ENCODE measurements around the gene PMPCA.

PMPCA gene

DNA sequence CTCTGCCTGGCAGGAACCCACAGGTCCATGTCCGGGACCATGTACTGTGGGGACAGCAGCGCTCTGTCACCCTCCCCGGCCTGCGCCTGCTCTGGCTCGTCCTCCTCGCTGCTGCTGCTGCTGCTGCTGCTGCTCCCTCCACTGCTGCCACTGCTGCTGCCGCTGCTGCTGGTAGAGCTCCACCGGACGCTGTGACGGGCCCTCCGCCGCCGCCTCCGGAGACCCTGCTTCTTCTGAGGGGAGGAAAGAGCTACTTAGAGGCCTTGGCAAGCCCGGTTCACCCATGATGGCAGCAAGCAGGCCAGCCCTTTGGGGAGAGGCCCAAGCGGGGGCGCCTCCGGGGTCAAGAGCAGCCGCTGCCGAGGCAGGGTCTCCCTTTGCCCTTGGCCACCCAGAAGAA lies 27.0 kb upstream of the PMPCA start:
- Histone ChIP-seq H3K27me3 (no peaks in the 10 kb centered on the region), H3K4me1 (peaks cover 0 to 22% (median 14%) of the 10 kb centered on the region in 10 experiments; a peak in 16 of 20 replicates), H3K4me3 (no peak overlapping the region), H3K27ac (no peak overlapping the region), H3K9me3 (replicated peaks in 1 of 11) (no peaks in the 10 kb centered on the region), H3K9ac (0 out of 22 replicates have a peak overlapping the region, but pooled peaks of 1 of the 11 experiments have one; percentile 22), H3K4me2 (no peak overlapping the region), H4K20me1 (peaks cover 0 to 74% (median 39%) of the 10 kb centered on the region in 11 experiments; a peak in 17 of 22 replicates), H3K36me3 (peaks cover 88 to 100% (median 96%) of the 10 kb centered on the region in 11 experiments)
- TF ChIP-seq Cebpa-rat (IDR thresholded peaks at IDR 0.05) = no peak

DNA sequence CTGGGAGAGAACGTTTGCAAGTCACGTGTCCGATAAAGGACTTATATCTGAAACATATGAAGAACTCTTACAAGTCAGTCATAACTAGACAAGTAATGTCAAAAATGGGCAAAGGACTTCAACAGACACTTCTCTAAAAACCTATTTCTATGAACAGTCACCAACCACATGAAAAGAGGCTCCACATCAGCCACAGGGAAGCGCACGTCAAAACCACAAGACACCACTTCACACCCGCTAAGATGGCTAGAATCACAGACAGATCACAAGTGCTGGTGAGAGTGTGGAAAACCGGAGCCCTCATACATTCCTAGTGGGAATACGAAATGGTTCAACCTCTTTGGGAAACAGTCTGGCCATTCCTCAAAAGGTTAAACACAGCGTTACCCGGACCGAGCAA lies 25.4 kb upstream of the PMPCA start:
- H3K4me1 ChIP-seq = peaks cover 0 to 30% (median 14%) of the 10 kb centered on the region in 10 experiments; a peak in 16 of 20 replicates
- H3K36me3 ChIP-seq = peaks cover 89 to 100% (median 98%) of the 10 kb centered on the region in 11 experiments
- no peak overlapping the region for H3K4me3 ChIP-seq
- H3K27ac ChIP-seq = no peak overlapping the region
- peak overlapping the region in 9 of 11 experiments; percentile 0 to 34 (median 27); a peak in 10 of 22 replicates for H3K4me2 ChIP-seq
- H3K27me3 ChIP-seq = no peaks in the 10 kb centered on the region
- no peak overlapping the region for H3K9ac ChIP-seq
- peaks cover 0 to 76% (median 44%) of the 10 kb centered on the region in 11 experiments; a peak in 18 of 22 replicates for H4K20me1 ChIP-seq
- TF ChIP-seq Cebpa-rat (IDR thresholded peaks at IDR 0.05) = no peak
- no peaks in the 10 kb centered on the region for H3K9me3 ChIP-seq (replicated peaks in 1 of 11)

DNA sequence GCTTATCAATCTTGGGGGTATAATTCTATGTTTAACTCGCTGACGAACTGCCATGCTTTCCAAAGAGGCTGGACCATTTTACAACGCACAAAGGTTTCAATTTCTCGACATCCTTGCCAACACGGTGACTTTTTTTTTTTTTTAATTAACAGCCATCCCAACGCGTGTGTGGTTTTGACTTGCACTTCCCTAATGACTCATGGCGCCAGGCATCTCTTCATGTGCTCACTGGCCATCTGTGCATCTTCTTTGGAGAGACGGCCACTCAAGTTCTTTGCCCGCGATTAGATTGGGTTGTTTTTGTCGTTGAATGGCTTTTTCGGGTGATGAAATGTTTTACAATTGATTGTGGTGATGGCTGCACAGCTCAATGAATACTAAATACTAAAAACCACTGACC lies 24.4 kb upstream of the PMPCA start:
- H3K9ac ChIP-seq = no peak overlapping the region
- no peaks in the 10 kb centered on the region for H3K27me3 ChIP-seq
- peaks cover 87 to 100% (median 98%) of the 10 kb centered on the region in 11 experiments for H3K36me3 ChIP-seq
- H3K4me1 ChIP-seq = peaks cover 0 to 30% (median 14%) of the 10 kb centered on the region in 10 experiments; a peak in 16 of 20 replicates
- H4K20me1 ChIP-seq = peaks cover 0 to 69% (median 45%) of the 10 kb centered on the region in 11 experiments; a peak in 18 of 22 replicates
- peak overlapping the region in 3 of 11 experiments; percentile 6 to 21 (median 17); a peak in 1 of 22 replicates for H3K4me2 ChIP-seq
- H3K4me3 ChIP-seq = no peak overlapping the region
- no peaks in the 10 kb centered on the region for H3K9me3 ChIP-seq (replicated peaks in 1 of 11)
- no peak for TF ChIP-seq Cebpa-rat (IDR thresholded peaks at IDR 0.05)
- no peak overlapping the region for H3K27ac ChIP-seq

DNA sequence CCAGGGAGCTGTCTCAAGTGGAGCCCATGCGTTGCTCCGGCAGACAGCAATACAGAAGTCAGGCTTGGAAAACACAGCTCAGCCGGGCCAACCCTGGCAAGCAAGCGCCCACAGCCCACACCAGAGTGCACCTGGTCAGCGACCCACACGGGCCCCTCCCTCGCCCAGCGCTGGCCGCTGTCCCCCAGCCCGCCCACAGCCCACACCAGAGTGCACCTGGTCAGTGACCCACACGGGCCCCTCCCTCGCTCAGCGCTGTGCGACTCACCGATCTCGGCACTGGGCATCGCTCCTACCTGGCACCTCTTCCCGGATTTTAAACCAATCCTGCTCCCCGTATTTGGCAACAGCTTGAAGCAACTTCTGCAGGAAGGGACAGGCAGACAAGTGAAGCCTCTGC lies 23.2 kb upstream of the PMPCA start:
- Histone ChIP-seq H3K27me3 (no peaks in the 10 kb centered on the region), H4K20me1 (peaks cover 0 to 73% (median 53%) of the 10 kb centered on the region in 11 experiments; a peak in 19 of 22 replicates), H3K4me3 (no peak overlapping the region)

DNA sequence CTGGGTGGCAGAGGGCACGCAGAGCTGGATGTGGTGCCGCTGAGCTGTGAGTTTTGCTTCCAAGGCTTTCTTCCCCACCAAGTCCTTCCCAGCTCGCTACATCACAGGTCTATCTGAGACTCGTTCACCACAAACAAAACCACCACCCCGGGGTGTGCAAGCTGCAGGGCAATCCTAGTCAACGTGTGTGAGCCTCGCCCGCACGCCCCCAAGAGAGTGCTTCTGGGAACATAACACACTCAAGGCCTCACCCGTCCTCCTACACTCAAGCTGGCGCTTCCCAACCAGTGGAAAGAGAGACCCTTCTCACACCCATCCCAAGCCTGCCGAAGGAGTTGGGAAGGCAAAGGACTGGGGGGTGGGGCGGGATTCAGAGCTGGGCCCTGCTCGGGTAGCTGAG lies 21.1 kb upstream of the PMPCA start:
- H3K4me2 ChIP-seq = no peak overlapping the region
- peaks cover 0 to 30% (median 13%) of the 10 kb centered on the region in 10 experiments; a peak in 16 of 20 replicates for H3K4me1 ChIP-seq
- no peak for TF ChIP-seq Cebpa-rat (IDR thresholded peaks at IDR 0.05)
- H3K36me3 ChIP-seq = peaks cover 87 to 100% (median 98%) of the 10 kb centered on the region in 11 experiments
- no peak overlapping the region for H3K4me3 ChIP-seq
- no peaks in the 10 kb centered on the region for H3K27me3 ChIP-seq
- peaks cover 0 to 71% (median 44%) of the 10 kb centered on the region in 11 experiments; a peak in 19 of 22 replicates for H4K20me1 ChIP-seq
- H3K27ac ChIP-seq = no peak overlapping the region
- peak overlapping the region in 5 of 11 experiments; percentile 0 to 21 (median 9); a peak in 4 of 22 replicates for H3K9ac ChIP-seq
- H3K9me3 ChIP-seq (replicated peaks in 1 of 11) = no peaks in the 10 kb centered on the region

More for the DNA sequence above, 23.2 kb upstream of the PMPCA start:
- Histone ChIP-seq H3K36me3 (peaks cover 87 to 100% (median 98%) of the 10 kb centered on the region in 11 experiments), H3K4me2 (no peak overlapping the region), H3K9ac (no peak overlapping the region), H3K4me1 (peaks cover 0 to 30% (median 14%) of the 10 kb centered on the region in 10 experiments; a peak in 16 of 20 replicates), H3K9me3 (replicated peaks in 1 of 11) (no peaks in the 10 kb centered on the region), H3K27ac (no peak overlapping the region)
- no peak for TF ChIP-seq Cebpa-rat (IDR thresholded peaks at IDR 0.05)

DNA sequence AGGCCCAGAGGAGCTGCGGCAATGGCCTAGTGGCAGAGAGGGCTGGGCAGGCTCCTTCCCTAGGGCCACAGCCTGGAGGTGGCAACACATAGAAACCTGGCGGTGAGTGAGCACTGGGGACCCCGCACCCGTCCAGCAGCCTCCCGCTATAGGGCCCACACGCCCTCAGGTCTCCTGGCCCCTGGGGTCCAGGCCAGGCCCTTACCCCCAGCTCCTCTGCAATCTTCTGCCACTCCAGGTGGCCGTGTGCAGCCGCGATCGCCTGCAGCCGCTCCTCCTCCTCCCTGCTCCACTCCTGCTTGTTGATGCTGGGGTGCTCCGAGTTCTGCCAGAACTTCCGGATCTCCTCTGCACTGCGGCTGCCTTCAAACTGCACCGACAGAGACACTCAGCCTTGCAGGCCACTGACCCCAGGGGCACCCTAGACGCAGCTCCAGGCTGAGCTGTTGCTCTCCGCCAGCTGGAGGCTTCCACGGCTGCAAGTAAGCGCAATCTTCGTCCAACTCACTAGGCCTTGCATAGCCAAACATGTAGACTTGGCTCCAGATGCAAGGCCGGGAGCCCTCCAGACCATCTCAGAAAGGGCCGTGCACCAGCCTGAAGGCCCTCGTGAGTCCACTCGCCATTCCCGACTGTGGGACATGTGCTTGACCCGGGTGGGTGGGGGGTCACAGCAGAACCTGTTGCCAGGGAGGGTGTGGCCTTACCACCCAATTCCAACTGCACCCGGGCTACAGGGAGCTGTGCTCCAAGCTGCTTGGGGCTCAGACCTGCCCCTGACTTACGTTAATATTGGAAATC lies 18.5 kb upstream of the PMPCA start:
- peaks cover 0 to 82% (median 57%) of the 10 kb centered on the region in 11 experiments; a peak in 18 of 22 replicates for H4K20me1 ChIP-seq
- H3K4me1 ChIP-seq = peaks cover 0 to 8% (median 0%) of the 10 kb centered on the region in 10 experiments; a peak in 1 of 20 replicates
- no peaks in the 10 kb centered on the region for H3K9me3 ChIP-seq (replicated peaks in 1 of 11)
- no peak overlapping the region; a peak in 2 of 22 replicates for H3K9ac ChIP-seq
- H3K27me3 ChIP-seq = no peaks in the 10 kb centered on the region
- TF ChIP-seq Cebpa-rat (IDR thresholded peaks at IDR 0.05) = no peak
- no peak overlapping the region for H3K4me3 ChIP-seq
- H3K27ac ChIP-seq = no peak overlapping the region
- peaks cover 92 to 100% (median 98%) of the 10 kb centered on the region in 11 experiments for H3K36me3 ChIP-seq
- no peak overlapping the region for H3K4me2 ChIP-seq

DNA sequence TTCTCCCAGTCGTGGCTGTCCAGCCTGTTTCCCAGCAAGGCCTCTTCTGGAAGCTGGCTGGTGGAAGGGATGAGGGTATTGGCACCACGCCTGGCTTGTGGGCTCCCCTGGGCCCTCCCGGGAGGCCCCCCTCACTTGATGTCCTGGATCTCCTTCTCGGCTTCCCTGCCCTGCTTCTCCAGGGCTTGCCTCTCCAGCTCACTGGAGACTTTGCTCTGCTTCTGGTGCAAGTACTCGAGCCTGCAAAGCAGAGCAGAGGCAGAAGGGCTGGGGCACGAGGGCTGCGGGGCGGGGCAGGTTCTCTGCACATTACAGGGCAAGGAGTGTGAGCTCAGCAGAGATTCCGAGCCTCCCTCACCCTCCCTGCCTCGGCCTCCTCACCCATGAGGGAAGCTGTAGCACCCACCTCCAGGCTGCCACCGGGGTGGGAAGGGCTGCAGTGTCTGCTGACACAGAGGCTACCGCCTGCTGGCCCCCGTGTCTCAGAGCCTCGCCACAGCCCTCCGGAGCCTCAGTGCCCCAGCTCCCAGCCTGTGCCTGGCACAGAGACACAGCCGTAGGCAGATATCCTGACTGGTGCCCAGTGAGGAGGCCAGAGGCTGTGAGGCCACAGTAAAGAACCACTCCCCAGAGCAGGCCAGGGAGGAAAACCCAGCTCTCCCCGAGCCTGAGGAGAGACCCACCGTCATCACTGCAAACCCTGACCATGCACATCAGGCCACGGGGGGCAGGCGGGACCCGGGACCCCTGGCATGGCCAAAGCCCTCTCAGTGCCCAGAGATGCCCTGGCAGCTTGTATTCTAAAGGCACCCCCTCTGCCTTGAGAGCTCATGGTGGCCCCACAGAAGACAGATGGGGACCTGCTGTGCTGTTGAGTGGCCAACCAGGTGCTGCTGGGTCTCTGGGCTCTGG lies 17.7 kb upstream of the PMPCA start:
- TF ChIP-seq Cebpa-rat (IDR thresholded peaks at IDR 0.05) = no peak
- H3K27me3 ChIP-seq = no peaks in the 10 kb centered on the region
- peaks cover 0 to 9% (median 0%) of the 10 kb centered on the region in 10 experiments; a peak in 2 of 20 replicates for H3K4me1 ChIP-seq
- peak overlapping the region in 3 of 11 experiments; percentile 15 to 18 (median 17); a peak in 2 of 22 replicates for H3K9ac ChIP-seq
- H3K4me2 ChIP-seq = no peak overlapping the region
- H4K20me1 ChIP-seq = peaks cover 0 to 80% (median 61%) of the 10 kb centered on the region in 11 experiments; a peak in 18 of 22 replicates
- H3K9me3 ChIP-seq (replicated peaks in 1 of 11) = no peaks in the 10 kb centered on the region
- H3K36me3 ChIP-seq = peaks cover 87 to 97% (median 95%) of the 10 kb centered on the region in 11 experiments
- H3K27ac ChIP-seq = no peak overlapping the region
- no peak overlapping the region for H3K4me3 ChIP-seq

DNA sequence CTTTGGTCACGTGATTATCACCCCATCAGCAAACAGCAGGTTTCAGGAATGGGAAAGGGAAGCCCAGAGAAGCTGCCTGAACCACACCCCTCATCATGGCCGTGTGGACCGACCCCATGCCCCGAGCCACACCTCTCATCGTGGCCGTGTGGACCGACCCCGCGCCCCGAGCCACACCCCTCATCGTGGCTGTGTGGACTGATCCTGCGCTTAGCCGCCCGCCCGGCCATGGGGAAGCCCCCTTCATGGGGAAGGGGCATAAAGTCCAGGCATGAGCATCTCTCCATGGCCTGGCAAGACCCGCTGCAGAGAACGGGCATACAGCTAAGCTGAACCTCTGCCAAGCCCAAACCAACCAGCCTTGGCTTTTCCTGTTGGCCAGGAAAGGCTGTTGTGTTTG lies 16.9 kb upstream of the PMPCA start:
- H3K36me3 ChIP-seq = peaks cover 81 to 97% (median 94%) of the 10 kb centered on the region in 11 experiments

More for the DNA sequence above, 16.9 kb upstream of the PMPCA start:
- H3K4me2 ChIP-seq = no peak overlapping the region
- H3K4me3 ChIP-seq = no peak overlapping the region
- H3K9me3 ChIP-seq (replicated peaks in 1 of 11) = no peaks in the 10 kb centered on the region
- H3K9ac ChIP-seq = 0 out of 22 replicates have a peak overlapping the region, but pooled peaks of 1 of the 11 experiments have one; percentile 18
- H3K27ac ChIP-seq = no peak overlapping the region
- H3K4me1 ChIP-seq = peaks cover 4 to 16% (median 6%) of the 10 kb centered on the region in 10 experiments
- peaks cover 0 to 85% (median 68%) of the 10 kb centered on the region in 11 experiments; a peak in 20 of 22 replicates for H4K20me1 ChIP-seq
- H3K27me3 ChIP-seq = no peaks in the 10 kb centered on the region
- TF ChIP-seq Cebpa-rat (IDR thresholded peaks at IDR 0.05) = no peak

Measured in BLaER1 treated with 17β-estradiol and CSF1 and Interleukin-3, amounts not matched to agents 10 nM and 100 nM (cell line).